Measurements from ENCODE around the gene CXorf65.

DNA sequence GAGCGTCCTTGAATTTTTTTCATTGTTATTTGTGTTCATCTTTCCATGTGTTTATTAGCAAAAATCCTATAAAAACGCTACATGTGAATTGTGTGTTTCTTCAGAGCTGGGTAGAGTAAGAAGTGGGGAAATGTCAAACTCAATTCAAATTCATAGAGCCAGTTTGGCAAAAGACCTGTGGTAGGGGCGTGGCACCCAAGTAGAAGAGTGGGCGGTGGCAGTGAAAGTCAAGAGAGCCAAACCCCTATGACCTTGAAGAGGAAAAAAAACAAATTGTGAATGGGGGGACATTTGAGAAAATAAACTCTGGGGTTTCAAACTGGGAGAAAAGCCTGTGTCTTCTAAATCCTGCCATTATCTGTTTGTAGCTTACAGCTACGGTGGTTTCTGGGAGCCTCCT lies 15.3 kb downstream of the CXorf65 start:
- TF ChIP-seq, protein P1, sequence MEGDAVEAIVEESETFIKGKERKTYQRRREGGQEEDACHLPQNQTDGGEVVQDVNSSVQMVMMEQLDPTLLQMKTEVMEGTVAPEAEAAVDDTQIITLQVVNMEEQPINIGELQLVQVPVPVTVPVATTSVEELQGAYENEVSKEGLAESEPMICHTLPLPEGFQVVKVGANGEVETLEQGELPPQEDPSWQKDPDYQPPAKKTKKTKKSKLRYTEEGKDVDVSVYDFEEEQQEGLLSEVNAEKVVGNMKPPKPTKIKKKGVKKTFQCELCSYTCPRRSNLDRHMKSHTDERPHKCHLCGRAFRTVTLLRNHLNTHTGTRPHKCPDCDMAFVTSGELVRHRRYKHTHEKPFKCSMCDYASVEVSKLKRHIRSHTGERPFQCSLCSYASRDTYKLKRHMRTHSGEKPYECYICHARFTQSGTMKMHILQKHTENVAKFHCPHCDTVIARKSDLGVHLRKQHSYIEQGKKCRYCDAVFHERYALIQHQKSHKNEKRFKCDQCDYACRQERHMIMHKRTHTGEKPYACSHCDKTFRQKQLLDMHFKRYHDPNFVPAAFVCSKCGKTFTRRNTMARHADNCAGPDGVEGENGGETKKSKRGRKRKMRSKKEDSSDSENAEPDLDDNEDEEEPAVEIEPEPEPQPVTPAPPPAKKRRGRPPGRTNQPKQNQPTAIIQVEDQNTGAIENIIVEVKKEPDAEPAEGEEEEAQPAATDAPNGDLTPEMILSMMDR (IDR thresholded peaks at IDR 0.05): no peak
- TF ChIP-seq ZFX (IDR thresholded peaks at IDR 0.05; ENCODE audit: borderline replicate concordance): no peak

Measured in 22Rv1 (cell line).